Stomach (tissue), 4 donors: ENCODE data around the gene ACSS2.

Experiments
- EP300 ChIP-seq: sonication (generic); formaldehyde crosslinking; IDR thresholded peaks from one replicate; pipeline ENCODE4 v1.6.1; 2017; ENCODE audit warnings: antibody characterized with exemption
- POLR2A ChIP-seq, 4 donors: fragments of 450-650 bp; IDR thresholded peaks; one replicate each; pipeline ENCODE4 v1.6.1; 2016; ENCODE audit warnings: antibody characterized with exemption in 4 of 4, control low read depth in 2 of 4, mild to moderate bottlenecking in 1 of 4, moderate library complexity in 1 of 4
- POLR2AphosphoS5 ChIP-seq, 3 donors: sonication (generic); formaldehyde crosslinking; IDR thresholded peaks; one replicate each; pipeline ENCODE4 v1.6.1; 2016; ENCODE audit warnings: antibody characterized with exemption in 3 of 3
- TF ChIP-seq, protein P1 (sequence below), 7 experiments: fragments of 450-650 bp in 4 of 7; fragments of 200-600 bp in 3 of 7; sonication (generic) in 3 of 7; IDR thresholded peaks; one replicate each; pipeline ENCODE4 v1.5.1; 2016 to 2019; ENCODE audit warnings: antibody characterized with exemption in 7 of 7, control low read depth in 2 of 7, mild to moderate bottlenecking in 1 of 7

GRCh38 chr20:34968042-34968775 lies 91.8 kb downstream of the ACSS2 start:
- TF ChIP-seq, protein P1, sequence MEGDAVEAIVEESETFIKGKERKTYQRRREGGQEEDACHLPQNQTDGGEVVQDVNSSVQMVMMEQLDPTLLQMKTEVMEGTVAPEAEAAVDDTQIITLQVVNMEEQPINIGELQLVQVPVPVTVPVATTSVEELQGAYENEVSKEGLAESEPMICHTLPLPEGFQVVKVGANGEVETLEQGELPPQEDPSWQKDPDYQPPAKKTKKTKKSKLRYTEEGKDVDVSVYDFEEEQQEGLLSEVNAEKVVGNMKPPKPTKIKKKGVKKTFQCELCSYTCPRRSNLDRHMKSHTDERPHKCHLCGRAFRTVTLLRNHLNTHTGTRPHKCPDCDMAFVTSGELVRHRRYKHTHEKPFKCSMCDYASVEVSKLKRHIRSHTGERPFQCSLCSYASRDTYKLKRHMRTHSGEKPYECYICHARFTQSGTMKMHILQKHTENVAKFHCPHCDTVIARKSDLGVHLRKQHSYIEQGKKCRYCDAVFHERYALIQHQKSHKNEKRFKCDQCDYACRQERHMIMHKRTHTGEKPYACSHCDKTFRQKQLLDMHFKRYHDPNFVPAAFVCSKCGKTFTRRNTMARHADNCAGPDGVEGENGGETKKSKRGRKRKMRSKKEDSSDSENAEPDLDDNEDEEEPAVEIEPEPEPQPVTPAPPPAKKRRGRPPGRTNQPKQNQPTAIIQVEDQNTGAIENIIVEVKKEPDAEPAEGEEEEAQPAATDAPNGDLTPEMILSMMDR (IDR thresholded peaks at IDR 0.05): no peak
- no peak for TF ChIP-seq EP300
- no peak for TF ChIP-seq POLR2AphosphoS5 (IDR thresholded peaks at IDR 0.05)
- TF ChIP-seq POLR2A (IDR thresholded peaks at IDR 0.05): no peak
